GM21723 (cell line): Measurements from ENCODE around the gene CDCA5.
A peak's percentile ranks its signal among the peaks of the same experiment; 100 is the strongest.

Experiments used
- ATAC-seq: cut with Tn5 transposase; IDR thresholded peaks from one replicate; pipeline ENCODE4 v1.9.1; 2021; ENCODE audit warnings: mild to moderate bottlenecking, moderate library complexity; ENCODE audit not compliant: unreplicated experiment

The CDCA5 gene, protein sequence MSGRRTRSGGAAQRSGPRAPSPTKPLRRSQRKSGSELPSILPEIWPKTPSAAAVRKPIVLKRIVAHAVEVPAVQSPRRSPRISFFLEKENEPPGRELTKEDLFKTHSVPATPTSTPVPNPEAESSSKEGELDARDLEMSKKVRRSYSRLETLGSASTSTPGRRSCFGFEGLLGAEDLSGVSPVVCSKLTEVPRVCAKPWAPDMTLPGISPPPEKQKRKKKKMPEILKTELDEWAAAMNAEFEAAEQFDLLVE

GRCh38 chr11:65083834-65084597 lies at the start of gene CDCA5, which contains the start of gene ZFPL1:
CDCA5 (minus strand) TSS chr11:65084040; CDS start chr11:65083978, 62 bp downstream.
ZFPL1 (plus strand) TSS chr11:65084222; CDS start chr11:65084699, 477 bp downstream.
- ATAC-seq, result peak; percentile 69

DNA sequence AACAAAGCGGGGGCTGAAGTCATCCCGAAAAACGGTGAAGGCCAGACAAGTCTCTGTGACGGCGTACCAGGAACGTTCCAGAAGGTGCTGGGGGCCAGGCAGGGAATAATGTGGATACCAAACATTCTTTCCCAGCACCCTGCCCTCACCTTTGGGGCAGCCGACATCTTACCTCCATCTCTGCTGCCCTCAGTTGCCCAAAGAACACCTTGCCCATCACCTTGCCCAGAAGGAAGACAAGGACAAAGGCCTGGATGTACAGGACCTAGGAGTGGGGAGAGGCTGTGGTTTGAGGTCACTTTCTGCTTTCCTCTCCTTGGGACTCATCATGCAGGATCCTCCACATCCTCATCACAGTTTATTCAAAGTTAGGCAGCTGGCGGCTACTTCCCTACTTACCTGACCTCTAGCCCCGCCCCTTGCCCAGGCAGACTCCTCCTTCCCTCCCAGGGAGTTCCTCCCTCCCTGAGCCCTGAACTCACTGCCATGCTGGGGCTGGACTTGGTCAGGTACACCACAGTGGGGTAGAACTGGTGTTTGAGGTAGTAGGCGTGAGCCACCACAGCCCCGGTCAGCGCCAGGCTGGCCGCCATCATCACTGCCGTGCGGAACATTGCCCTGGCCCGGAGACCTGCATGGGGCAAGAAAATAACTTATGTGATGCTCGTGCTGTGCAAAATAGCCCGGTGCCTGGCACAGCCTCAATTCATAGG lies 49.3 kb upstream of the CDCA5 start:
- no peak for ATAC-seq

DNA sequence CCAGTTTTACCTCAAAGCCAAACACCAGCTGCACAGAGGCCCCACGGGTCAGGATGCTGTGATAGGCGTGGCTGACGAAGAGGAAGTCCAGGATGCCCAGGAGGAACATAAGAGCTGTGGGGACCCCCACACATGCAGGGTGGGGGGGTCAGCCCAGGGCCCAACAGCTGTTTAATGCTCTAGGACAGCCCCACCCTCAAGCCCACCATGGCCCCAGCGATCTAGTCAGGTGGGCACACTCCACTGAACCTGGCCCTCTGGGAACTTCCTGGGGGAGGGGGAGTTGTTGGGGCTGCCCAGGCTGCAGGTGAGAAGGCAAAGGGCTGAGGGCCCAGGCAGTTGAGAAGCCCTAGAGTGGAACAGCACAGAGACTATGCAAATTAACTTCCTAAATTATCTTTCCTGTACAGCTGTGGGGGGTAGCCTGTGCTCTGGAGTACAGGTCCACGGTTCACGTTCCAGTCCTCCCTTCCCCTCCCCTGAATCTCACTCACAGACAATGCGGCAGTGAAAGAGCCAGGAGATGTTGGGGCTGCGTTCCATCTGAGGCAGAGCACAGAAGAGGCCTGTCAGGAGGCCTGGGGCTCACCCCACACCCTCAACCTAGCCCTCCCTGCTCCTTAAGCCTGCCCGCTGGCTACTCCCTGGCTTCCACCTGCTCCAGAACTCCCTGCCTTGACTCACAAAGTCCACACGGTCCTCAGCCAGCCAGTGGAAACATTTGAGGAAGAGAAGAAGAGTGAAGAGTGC lies 48.6 kb upstream of the CDCA5 start:
- ATAC-seq, result peak; percentile 43

GRCh38 chr11:65131895-65132237 lies 48.0 kb upstream of the CDCA5 start:
- ATAC-seq, result no peak

- no peak for ATAC-seq
Measured at GRCh38 chr11:65131417-65131776, 47.6 kb upstream of the CDCA5 start.

- ATAC-seq, result no peak
Measured at GRCh38 chr11:65130631-65131416, 47.0 kb upstream of the CDCA5 start.

DNA sequence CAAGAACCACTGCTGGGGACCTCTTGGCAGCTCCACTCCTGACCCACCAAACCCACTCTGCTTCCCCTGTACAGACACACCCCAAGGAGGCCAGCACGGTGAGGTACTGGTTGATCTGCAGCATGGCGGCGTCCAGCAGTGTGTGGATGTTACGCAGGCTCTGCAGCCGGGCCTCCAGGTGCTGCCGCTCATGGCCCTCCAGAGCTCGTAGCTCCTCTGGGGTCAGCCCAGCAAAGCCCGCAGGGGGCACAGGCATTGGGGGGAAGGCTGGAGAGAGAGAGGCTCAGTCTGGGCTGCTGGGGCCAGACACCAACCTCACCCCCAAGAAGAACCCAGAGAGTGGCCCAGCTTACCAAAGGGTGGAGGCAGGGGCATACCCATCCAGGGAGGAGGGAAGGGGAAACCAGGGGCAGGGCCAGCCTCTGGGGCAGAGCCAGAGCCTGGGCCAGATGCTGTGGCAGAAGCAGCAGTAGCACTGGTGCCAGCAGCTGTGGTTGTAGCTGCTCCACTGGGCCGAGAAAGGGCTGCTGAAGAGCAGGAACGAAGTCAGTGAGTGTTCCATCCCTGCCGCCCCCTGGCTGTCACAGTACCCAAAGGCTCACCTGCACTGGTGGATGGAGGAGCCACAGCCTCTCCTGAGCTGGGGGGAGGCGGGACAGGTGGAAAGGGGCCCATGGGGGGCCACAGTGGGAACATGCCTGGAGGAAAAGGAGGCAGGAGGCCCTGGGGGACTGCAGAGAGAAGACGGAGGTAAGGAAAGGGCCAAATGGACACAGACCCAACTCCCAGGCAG lies 46.0 kb upstream of the CDCA5 start:
- ATAC-seq, result no peak

DNA sequence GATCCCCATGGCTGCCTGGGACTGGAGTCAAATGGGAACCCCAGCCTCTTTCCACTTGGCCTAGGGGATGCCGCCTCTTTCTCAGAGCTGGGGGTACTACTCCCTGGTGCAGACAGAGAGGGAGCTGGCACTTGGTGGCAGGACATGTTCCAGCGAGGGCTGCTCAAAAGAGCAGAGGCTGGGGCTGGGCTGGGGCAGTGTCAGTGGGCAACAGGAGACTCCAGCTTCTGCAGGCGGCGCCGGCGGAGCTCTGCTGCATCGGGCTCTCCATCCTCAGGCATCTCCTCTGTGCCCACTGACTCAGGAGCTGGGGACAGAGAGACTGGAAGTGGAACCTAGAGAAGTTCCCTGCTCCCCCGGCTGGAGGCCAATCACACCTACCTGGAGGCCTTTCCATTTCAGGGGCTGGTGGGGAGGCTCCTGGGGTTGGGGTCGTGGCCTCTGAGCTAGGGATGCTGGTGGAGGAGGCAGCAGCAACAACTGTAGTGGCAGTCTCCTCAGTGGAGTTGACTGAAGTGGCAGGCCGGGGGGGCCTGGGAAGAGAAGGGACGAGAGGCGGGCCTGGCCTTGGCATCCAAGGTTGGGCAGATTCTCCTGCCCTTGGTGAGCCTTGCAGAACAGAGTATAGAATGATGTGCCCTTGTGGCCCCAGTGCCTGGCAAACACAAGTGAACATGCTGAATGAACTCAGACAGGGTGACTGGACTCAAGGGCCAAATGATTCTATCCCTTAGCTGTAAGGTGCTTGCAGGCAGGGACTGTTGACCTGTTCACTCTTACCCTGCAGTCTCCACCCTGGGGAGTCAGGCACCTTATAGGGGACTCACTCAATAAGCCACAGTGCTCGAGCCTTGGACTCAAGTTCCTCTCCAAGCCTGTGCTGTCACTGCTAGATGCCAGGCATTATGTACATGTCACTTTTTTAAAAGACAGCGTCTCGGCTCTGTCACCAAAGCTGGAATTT lies 44.6 kb upstream of the CDCA5 start:
- ATAC-seq, result no peak

- no peak for ATAC-seq
Measured at GRCh38 chr11:65127473-65128181, 43.8 kb upstream of the CDCA5 start.

DNA sequence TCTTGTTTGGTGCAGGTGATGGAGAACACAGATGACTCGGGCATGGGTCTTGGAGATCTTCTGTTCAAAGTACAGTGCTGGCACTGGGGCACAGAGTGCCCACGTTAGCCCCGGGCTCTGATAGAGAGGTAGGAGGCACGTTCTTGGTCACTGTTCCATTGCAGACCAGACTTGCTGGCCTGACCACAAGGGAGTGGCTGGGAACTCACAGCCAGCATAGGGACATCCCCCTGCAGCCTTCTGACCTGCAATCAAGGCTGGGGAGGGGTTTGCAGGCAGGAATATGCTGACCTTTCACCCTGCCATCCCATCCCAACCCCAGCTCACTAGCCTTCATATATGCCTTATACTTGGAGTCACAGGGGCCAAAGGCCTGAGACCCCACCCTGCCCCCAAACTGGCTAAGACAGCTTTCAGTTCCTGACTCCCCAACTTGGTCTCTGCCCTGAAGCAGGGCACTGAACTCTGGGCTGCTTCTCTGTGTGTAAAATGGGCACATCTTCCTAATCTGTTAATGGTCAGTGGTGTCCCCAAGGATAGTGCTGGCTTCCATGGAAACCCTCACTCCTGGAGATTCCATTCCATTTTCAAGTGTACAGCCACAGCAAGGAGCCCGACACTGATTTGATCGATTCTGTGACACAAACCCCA lies 42.9 kb upstream of the CDCA5 start:
- ATAC-seq, result no peak

GRCh38 chr11:65125197-65126056 lies 41.6 kb upstream of the CDCA5 start:
- ATAC-seq, result no peak

GRCh38 chr11:65124480-65125196 lies 40.8 kb upstream of the CDCA5 start:
- ATAC-seq, result no peak

- peak; percentile 64 for ATAC-seq
Measured at GRCh38 chr11:65121865-65122696, 38.2 kb upstream of the CDCA5 start, which contains the start of the genes FAU and MRPL49. FAU (minus strand) TSS chr11:65122134; CDS start chr11:65121813, 321 bp downstream. MRPL49 (plus strand) TSS chr11:65122321; CDS start chr11:65122347, 26 bp downstream.

DNA sequence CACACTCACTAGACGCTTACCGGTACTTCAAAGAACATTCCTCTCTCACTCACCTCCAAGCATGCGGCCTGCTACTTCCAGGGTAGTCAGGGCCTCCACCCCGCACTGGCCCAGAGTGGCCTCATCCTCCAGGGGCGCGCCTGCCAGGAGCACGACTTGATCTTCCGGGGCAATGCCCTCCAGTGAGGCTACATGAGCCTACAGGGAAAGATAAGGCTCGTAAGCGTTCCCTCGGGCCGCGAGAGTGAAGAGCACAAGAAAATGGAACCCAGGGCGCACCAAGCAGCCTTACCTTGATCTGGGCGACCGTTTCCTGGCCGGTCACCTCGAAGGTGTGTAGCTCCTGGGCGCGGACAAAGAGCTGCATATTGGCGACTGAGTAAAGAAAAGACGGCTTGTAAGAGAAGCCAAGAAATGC lies 37.6 kb upstream of the CDCA5 start:
- no peak for ATAC-seq

DNA sequence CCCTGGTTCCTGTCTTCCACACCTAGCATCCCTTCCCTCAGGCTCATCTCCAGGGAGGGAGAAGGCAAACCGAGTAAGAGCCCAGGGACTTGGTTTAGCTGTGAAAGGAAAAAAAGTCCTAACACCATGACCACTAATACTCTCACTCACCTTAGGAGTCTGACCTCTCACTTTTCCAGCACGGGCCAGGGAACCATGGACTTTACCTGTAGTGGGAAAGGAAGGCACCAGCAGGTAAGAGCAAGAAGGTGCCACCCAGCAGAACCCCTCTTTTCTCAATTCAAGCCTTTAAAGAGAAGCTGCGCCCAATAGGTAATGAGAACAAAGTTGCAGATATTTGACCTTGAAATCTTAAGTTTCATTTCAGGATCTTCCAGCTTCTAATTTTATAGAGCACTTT lies 37.0 kb upstream of the CDCA5 start:
- ATAC-seq, result no peak
